GM23248 (cell line): ENCODE measurements around the gene TMEM131. TPM values are rescaled to one million over a fixed set of nuclear protein-coding genes. Genes with fewer than 3 reads are reported as not detected.

Source experiments
- DNase-seq: peaks from one replicate; pipeline ENCODE4 v3.0.0-alpha.2; 2015
- H2AFZ ChIP-seq: fragments of 200-600 bp; sonication (generic); 2 replicates; pipeline ENCODE4 v1.6.1; 2016; ENCODE audit warnings: antibody characterized with exemption
- H3F3A ChIP-seq: fragments of 200-600 bp; sonication (generic); 2 replicates; pipeline ENCODE4 v1.6.1; 2016; ENCODE audit warnings: mild to moderate bottlenecking, antibody characterized with exemption, mixed run types; ENCODE audit not compliant: insufficient read depth
- H3K27ac ChIP-seq: fragments of 200-600 bp; sonication (generic); 2 replicates; pipeline ENCODE4 v1.5.1; 2016; ENCODE audit warnings: mild to moderate bottlenecking
- H3K27me3 ChIP-seq: fragments of 200-600 bp; sonication (generic); replicated peaks from 2 replicates; pipeline ENCODE4 v1.6.1; 2016; ENCODE audit warnings: mild to moderate bottlenecking; ENCODE audit not compliant: insufficient read depth
- H3K36me3 ChIP-seq: fragments of 200-600 bp; sonication (generic); 2 replicates; pipeline ENCODE4 v1.6.1; 2016; ENCODE audit warnings: low read depth, mild to moderate bottlenecking
- H3K4me1 ChIP-seq: fragments of 200-600 bp; sonication (generic); 2 replicates; pipeline ENCODE4 v1.6.1; 2016; ENCODE audit warnings: mild to moderate bottlenecking; ENCODE audit not compliant: insufficient read depth
- H3K4me2 ChIP-seq: fragments of 200-600 bp; sonication (generic); one replicate; pipeline ENCODE4 v1.6.1; 2016; ENCODE audit warnings: mild to moderate bottlenecking; ENCODE audit not compliant: unreplicated experiment
- H3K4me3 ChIP-seq: fragments of 200-600 bp; sonication (generic); 2 replicates; pipeline ENCODE4 v1.5.1; 2016; ENCODE audit warnings: mild to moderate bottlenecking
- H3K79me2 ChIP-seq: fragments of 200-600 bp; sonication (generic); 2 replicates; pipeline ENCODE4 v1.6.1; 2016; ENCODE audit warnings: mild to moderate bottlenecking; ENCODE audit not compliant: insufficient read depth
- H3K9ac ChIP-seq: fragments of 200-600 bp; sonication (generic); 2 replicates; pipeline ENCODE4 v1.6.1; 2016; ENCODE audit warnings: mild to moderate bottlenecking
- H3K9me2 ChIP-seq: fragments of 200-600 bp; sonication (generic); 2 replicates; pipeline ENCODE4 v1.6.1; 2016; ENCODE audit warnings: mixed run types, mild to moderate bottlenecking, moderate library complexity; ENCODE audit not compliant: insufficient read depth
- H3K9me3 ChIP-seq: fragments of 200-600 bp; sonication (generic); one replicate; pipeline ENCODE4 v1.6.1; 2017; ENCODE audit warnings: low read depth
- H4K20me1 ChIP-seq: fragments of 200-600 bp; sonication (generic); 2 replicates; pipeline ENCODE4 v1.6.0; 2016; ENCODE audit not compliant: insufficient read depth
- EZH2 ChIP-seq: fragments of 200-600 bp; sonication (generic); IDR thresholded peaks from 2 replicates; pipeline ENCODE4 v1.6.1; 2018; ENCODE audit warnings: antibody characterized with exemption, mild to moderate bottlenecking; ENCODE audit not compliant: insufficient read depth, poor library complexity, severe bottlenecking
- EZH2phosphoT487 ChIP-seq: fragments of 200-600 bp; sonication (generic); IDR thresholded peaks from 2 replicates; pipeline ENCODE4 v1.6.1; 2018; ENCODE audit warnings: antibody characterized with exemption, moderate library complexity, mild to moderate bottlenecking, low read depth; ENCODE audit not compliant: insufficient read depth
- WGBS, 2 experiments: methylation state at CpG; one replicate each; pipeline ENCODE4 v1.1.6; 2015 to 2017; ENCODE audit warnings: low lambda C conversion rate in 2 of 2, low coverage in 1 of 2; ENCODE audit errors: missing lambda C conversion rate in 2 of 2; 5-methylcytosine and 5-hydroxymethylcytosine counted together
- in situ Hi-C: fragments of 300-500 bp; cut with MboI; formaldehyde crosslinking; loops from 2 replicates; pipeline ENCODE4 v1.15.0; 2020
- polyA plus RNA-seq: library from polyadenylated mRNA; unstranded; fragments of >200 nt; fragmentation: Nextera tagmentation; extraction: Ambion mirVana; gene quantifications from 2 replicates; pipeline ENCODE4 v1.2.1, GENCODE V29; 2016
- total RNA-seq: library from RNA; depleted of rRNA; stranded (reverse); fragments of >200 nt; shearing (Covaris generic); gene quantifications from 2 replicates; pipeline ENCODE4 v1.2.3, GENCODE V29; 2014

The TMEM131 gene
- total and polyA plus RNA-seq, 2 experiments from 2014 or later: 15.7 to 16.4 TPM

DNA sequence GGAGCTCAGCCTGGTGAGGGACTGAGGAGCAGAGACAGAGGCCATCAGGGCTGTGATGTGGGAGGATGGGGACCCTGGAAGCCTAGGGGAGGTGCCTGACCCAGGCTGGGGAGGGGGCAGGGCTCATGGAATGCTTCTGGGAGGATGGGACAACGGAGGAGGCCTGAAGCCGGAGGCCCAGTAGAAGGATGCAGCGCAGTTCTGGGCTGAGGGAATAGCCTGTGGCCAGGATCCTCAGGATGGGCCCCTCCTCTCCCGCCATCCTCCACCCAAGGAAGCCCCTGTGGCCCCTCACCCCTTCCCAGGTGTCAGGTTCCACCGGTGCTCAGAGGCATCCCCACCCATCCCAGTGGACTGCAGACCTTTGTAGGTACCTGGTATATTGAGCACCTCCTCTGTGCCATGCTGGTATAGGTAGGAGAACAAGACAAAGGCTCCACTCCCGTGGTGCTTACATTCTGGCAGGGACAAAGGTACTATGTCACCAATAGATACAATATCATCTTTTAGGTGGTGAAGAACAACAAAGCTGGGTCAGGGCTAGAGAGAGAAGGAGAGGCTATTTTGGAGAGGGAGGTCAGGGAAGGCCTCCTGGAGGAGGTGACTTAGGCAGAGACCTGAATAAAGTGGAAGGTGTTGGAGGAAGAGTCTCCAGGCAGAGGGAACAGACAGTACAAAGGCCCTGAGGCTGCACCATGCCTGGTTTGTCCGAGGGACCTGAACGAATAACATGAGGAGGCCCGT, 279.6 kb downstream of the TMEM131 start:
- no peaks in the 10 kb centered on the region for H3K36me3 ChIP-seq

DNA sequence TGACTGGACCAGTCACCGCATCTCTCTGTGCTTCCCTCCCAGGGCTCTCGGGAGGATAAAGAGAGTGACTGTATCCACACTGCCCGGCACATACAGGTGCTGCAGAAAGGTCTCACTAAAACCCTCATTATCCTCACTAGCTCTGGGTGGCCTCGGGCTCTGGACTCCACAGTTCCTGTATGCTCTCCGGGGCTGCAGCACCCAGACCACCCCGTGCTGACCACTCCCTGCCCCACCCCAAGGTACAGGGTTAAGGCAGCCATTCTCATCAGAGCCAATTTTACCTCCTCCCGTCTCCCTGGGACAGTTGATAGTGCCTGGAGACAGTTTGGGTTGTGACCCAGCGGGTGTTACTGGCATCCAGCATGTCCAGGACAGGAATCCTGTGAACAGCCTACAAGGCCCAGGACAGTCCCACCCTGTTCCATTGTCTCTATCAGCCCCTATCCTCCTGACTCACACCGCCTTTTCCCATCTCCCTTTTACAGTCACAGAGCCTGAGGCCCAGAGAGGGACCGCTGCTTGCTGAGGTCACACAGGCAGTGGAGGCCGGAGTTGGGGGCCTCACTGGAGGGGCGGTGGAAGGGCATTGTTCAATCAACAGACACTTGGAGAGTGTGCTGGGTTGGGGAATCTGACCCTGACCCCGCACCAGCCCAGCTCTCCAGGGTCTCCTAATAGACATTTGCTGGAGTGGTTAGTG, 280.6 kb downstream of the TMEM131 start:
- no peaks in the 10 kb centered on the region for H3K9me3 ChIP-seq
- DNase-seq: no peak
- H3K4me2 ChIP-seq: no peak overlapping the region
- in situ Hi-C loops: no loop called here
- H3K9ac ChIP-seq: no peak overlapping the region
- H2AFZ ChIP-seq: no peak overlapping the region
- H3K27me3 ChIP-seq: no peaks in the 10 kb centered on the region
- no peaks in the 10 kb centered on the region for H3K79me2 ChIP-seq
- no peaks in the 10 kb centered on the region for H3K9me2 ChIP-seq
- WGBS, 2 experiments: 63 to 65% methylated on average over 13 of the region's 13 CpGs
- no peaks in the 10 kb centered on the region for H4K20me1 ChIP-seq
- TF ChIP-seq EZH2phosphoT487 (no peak), EZH2 (no peak)
- no peak overlapping the region for H3K27ac ChIP-seq
- H3K36me3 ChIP-seq: no peaks in the 10 kb centered on the region
- no peaks in the 10 kb centered on the region for H3F3A ChIP-seq
- no peak overlapping the region for H3K4me3 ChIP-seq
- H3K4me1 ChIP-seq: no peaks in the 10 kb centered on the region

More for the DNA sequence above, 279.6 kb downstream of the TMEM131 start:
- Histone ChIP-seq H3K9me2 (no peaks in the 10 kb centered on the region), H2AFZ (no peak overlapping the region), H3K27ac (no peak overlapping the region), H3F3A (no peaks in the 10 kb centered on the region), H3K4me2 (no peak overlapping the region), H3K4me1 (no peaks in the 10 kb centered on the region), H4K20me1 (no peaks in the 10 kb centered on the region), H3K4me3 (no peak overlapping the region), H3K79me2 (no peaks in the 10 kb centered on the region), H3K9me3 (no peaks in the 10 kb centered on the region), H3K27me3 (no peaks in the 10 kb centered on the region), H3K9ac (no peak overlapping the region)
- DNase-seq: no peak
- WGBS, 2 experiments: 63 to 68% methylated on average over 7 to 9 of the region's 9 CpGs
- in situ Hi-C loops: no loop called here
- TF ChIP-seq EZH2phosphoT487 (no peak), EZH2 (no peak)

- no peak overlapping the region for H2AFZ ChIP-seq
Observed at GRCh38 chr2:97714084-97714949, 281.4 kb downstream of the TMEM131 start.

More at GRCh38 chr2:97714084-97714949, 281.4 kb downstream of the TMEM131 start:
- in situ Hi-C loops: no loop called here
- no peak overlapping the region for H3K27ac ChIP-seq
- H4K20me1 ChIP-seq: no peaks in the 10 kb centered on the region
- H3K4me2 ChIP-seq: no peak overlapping the region
- DNase-seq: no peak
- no peaks in the 10 kb centered on the region for H3K4me1 ChIP-seq
- no peaks in the 10 kb centered on the region for H3K9me2 ChIP-seq
- no peaks in the 10 kb centered on the region for H3K27me3 ChIP-seq
- no peak overlapping the region for H3K4me3 ChIP-seq
- H3K79me2 ChIP-seq: no peaks in the 10 kb centered on the region
- H3K36me3 ChIP-seq: no peaks in the 10 kb centered on the region
- no peaks in the 10 kb centered on the region for H3K9me3 ChIP-seq
- 67% methylated on average over 15 to 17 of the region's 17 CpGs for WGBS, 2 experiments
- H3K9ac ChIP-seq: no peak overlapping the region
- no peaks in the 10 kb centered on the region for H3F3A ChIP-seq
- TF ChIP-seq EZH2phosphoT487 (no peak), EZH2 (no peak)
